Measurements from ENCODE around the gene TMEM87A.

The TMEM87A gene

GRCh38 chr15:42206406-42206805, 66.8 kb downstream of the TMEM87A start:
- H3K27me3 ChIP-seq (replicated peaks; ENCODE audit: insufficient read depth, low read length), result no peaks in the 10 kb centered on the region
- no peaks in the 10 kb centered on the region for H3K9me2 ChIP-seq (replicated peaks; ENCODE audit: insufficient read depth, low read length)
- H3K4me2 ChIP-seq (ENCODE audit: low read depth, low read length), result no peak overlapping the region
- H3K4me3 ChIP-seq (ENCODE audit: low read length), result no peak overlapping the region
- peaks cover 6% of the 10 kb centered on the region for H3K4me1 ChIP-seq (ENCODE audit: low read length)
- no peak for DNase-seq
- TF ChIP-seq EZH2 (optimal IDR thresholded peaks at IDR 0.05; ENCODE audit: low read depth, low read length) (no peak), CTCF (IDR thresholded peaks at IDR 0.05; ENCODE audit: low read length) (no peak), EZH2phosphoT487 (IDR thresholded peaks at IDR 0.05; ENCODE audit: low read length) (no peak)
- no peak overlapping the region for H3K9ac ChIP-seq (ENCODE audit: low read length)
- H3K36me3 ChIP-seq (replicated peaks; ENCODE audit: insufficient read depth, low read length), result peaks cover 6% of the 10 kb centered on the region; the same call in 1 of the 2 replicates
- no peak overlapping the region for H2AFZ ChIP-seq (ENCODE audit: low read length)
- H3K27ac ChIP-seq (ENCODE audit: low read length), result no peak overlapping the region
- no peaks in the 10 kb centered on the region for H3K9me3 ChIP-seq (replicated peaks; ENCODE audit: insufficient read depth, low read length)
- H3K79me2 ChIP-seq (ENCODE audit: low read length), result peaks cover 46% of the 10 kb centered on the region
- H3F3A ChIP-seq (ENCODE audit: insufficient read depth, low read length), result peaks cover 15% of the 10 kb centered on the region
- H4K20me1 ChIP-seq (ENCODE audit: insufficient read depth, low read length), result no peaks in the 10 kb centered on the region

- Histone ChIP-seq H3K4me3 (ENCODE audit: low read length) (no peak overlapping the region), H2AFZ (ENCODE audit: low read length) (no peak overlapping the region), H3K36me3 (replicated peaks; ENCODE audit: insufficient read depth, low read length) (no peaks in the 10 kb centered on the region; the same call in 1 of the 2 replicates), H3K79me2 (ENCODE audit: low read length) (peaks cover 51% of the 10 kb centered on the region), H3K27ac (ENCODE audit: low read length) (no peak overlapping the region), H3K9ac (ENCODE audit: low read length) (no peak overlapping the region), H3F3A (ENCODE audit: insufficient read depth, low read length) (peaks cover 7% of the 10 kb centered on the region), H3K27me3 (replicated peaks; ENCODE audit: insufficient read depth, low read length) (no peaks in the 10 kb centered on the region), H3K9me2 (replicated peaks; ENCODE audit: insufficient read depth, low read length) (no peaks in the 10 kb centered on the region), H3K9me3 (replicated peaks; ENCODE audit: insufficient read depth, low read length) (no peaks in the 10 kb centered on the region), H3K4me2 (ENCODE audit: low read depth, low read length) (no peak overlapping the region), H3K4me1 (ENCODE audit: low read length) (peaks cover 6% of the 10 kb centered on the region), H4K20me1 (ENCODE audit: insufficient read depth, low read length) (no peaks in the 10 kb centered on the region)
- no peak for DNase-seq
- TF ChIP-seq CTCF (IDR thresholded peaks at IDR 0.05; ENCODE audit: low read length), result no peak
- TF ChIP-seq EZH2 (optimal IDR thresholded peaks at IDR 0.05; ENCODE audit: low read depth, low read length), result no peak
- TF ChIP-seq EZH2phosphoT487 (IDR thresholded peaks at IDR 0.05; ENCODE audit: low read length), result no peak
These were observed 69.3 kb downstream of the TMEM87A start for GRCh38 chr15:42203891-42204290.

GRCh38 chr15:42202653-42203052, 70.6 kb downstream of the TMEM87A start:
- no peaks in the 10 kb centered on the region for H3K27me3 ChIP-seq (replicated peaks; ENCODE audit: insufficient read depth, low read length)
- H3K27ac ChIP-seq (ENCODE audit: low read length), result no peak overlapping the region
- no peaks in the 10 kb centered on the region for H3K9me3 ChIP-seq (replicated peaks; ENCODE audit: insufficient read depth, low read length)
- peaks cover 51% of the 10 kb centered on the region for H3K79me2 ChIP-seq (ENCODE audit: low read length)
- no peak overlapping the region for H3K4me3 ChIP-seq (ENCODE audit: low read length)
- H2AFZ ChIP-seq (ENCODE audit: low read length), result no peak overlapping the region
- no peak for DNase-seq
- peaks cover 6% of the 10 kb centered on the region for H3K36me3 ChIP-seq (replicated peaks; ENCODE audit: insufficient read depth, low read length)
- no peaks in the 10 kb centered on the region for H3F3A ChIP-seq (ENCODE audit: insufficient read depth, low read length)
- no peaks in the 10 kb centered on the region for H4K20me1 ChIP-seq (ENCODE audit: insufficient read depth, low read length)
- no peak for TF ChIP-seq CTCF (IDR thresholded peaks at IDR 0.05; ENCODE audit: low read length)
- TF ChIP-seq EZH2 (optimal IDR thresholded peaks at IDR 0.05; ENCODE audit: low read depth, low read length), result no peak
- TF ChIP-seq EZH2phosphoT487 (IDR thresholded peaks at IDR 0.05; ENCODE audit: low read length), result no peak
- peaks cover 6% of the 10 kb centered on the region for H3K4me1 ChIP-seq (ENCODE audit: low read length)
- no peak overlapping the region for H3K9ac ChIP-seq (ENCODE audit: low read length)
- no peak overlapping the region for H3K4me2 ChIP-seq (ENCODE audit: low read depth, low read length)
- H3K9me2 ChIP-seq (replicated peaks; ENCODE audit: insufficient read depth, low read length), result no peaks in the 10 kb centered on the region

Measured in MM.1S (cell line).